K562 (cell line): ENCODE measurements around the gene OSBPL10. TPM values are rescaled to one million over a fixed set of nuclear protein-coding genes. Genes with fewer than 3 reads are reported as not detected.

ENCODE experiments used
- ATAC-seq: fragments of 200-7000 bp; cut with Tn5 transposase; 3 replicates; pipeline ENCODE4 v1.9.1; 2020; ENCODE audit warnings: moderate library complexity
- BruUV-seq: library from RNA; stranded (reverse); fragments of 400-500 nt; replicated peaks from 2 replicates; lab custom pipeline; 2021; lab: Mats Ljungman, UMichigan
- CTCF ChIA-PET: fragments of 300-600 bp; formaldehyde crosslinking; extraction: SDS; loops from one replicate; lab custom pipeline; 2021; ENCODE audit warnings: low intra/inter-chr PET ratio; lab: Yijun Ruan, JAX
- POLR2A ChIA-PET: fragments of 300-600, 350-650 bp; sonication (Branson Sonifier 250); formaldehyde crosslinking; extraction: SDS; loops from one replicate; lab custom pipeline; 2021; ENCODE audit warnings: antibody characterized with exemption, inconsistent platforms; lab: Yijun Ruan, JAX
- DNase-seq, 4 experiments: peaks; one replicate each; pipeline versions ENCODE4 v3.0.0 to v3.0.0-alpha.2; 2011 to 2018; ENCODE audit warnings: low spot score in 3 of 4, mixed read lengths in 3 of 4; ENCODE audit errors: extremely low read depth in 1 of 4
- FAIRE-seq: peaks from 2 replicates; lab custom pipeline; 2011; peaks lifted over from hg19 to GRCh38; lab: Jason Lieb, UNC
- H2AFZ ChIP-seq: 2 replicates; pipeline ENCODE4 v1.6.0; 2011; ENCODE audit warnings: low read depth, low read length, control low read depth, inconsistent platforms
- H3K27ac ChIP-seq: fragments of 200-600 bp; 3 replicates; pipeline ENCODE4 v1.8.0; 2011; ENCODE audit warnings: low read depth, mild to moderate bottlenecking, control low read depth, inconsistent platforms, low read length, moderate library complexity, mixed read lengths; ENCODE audit errors: extremely low read depth
- H3K27me3 ChIP-seq, 2 experiments: fragments of 300-600 bp in 1 of 2; 2 replicates in 1 of 2; 3 replicates in 1 of 2; pipeline versions ENCODE4 v1.6.0 to v1.8.0; 2011; ENCODE audit warnings: inconsistent platforms in 2 of 2, low read length in 2 of 2, mild to moderate bottlenecking in 1 of 2, mixed read lengths in 1 of 2, moderate library complexity in 1 of 2; ENCODE audit not compliant: control insufficient read depth in 2 of 2, insufficient read depth in 2 of 2
- H3K36me3 ChIP-seq: fragments of 300-600 bp; 3 replicates; pipeline ENCODE4 v1.8.0; 2011; ENCODE audit warnings: mild to moderate bottlenecking, low read length, inconsistent platforms; ENCODE audit not compliant: control insufficient read depth, insufficient read depth
- H3K4me1 ChIP-seq, 2 experiments: fragments of 200-600 bp in 1 of 2; replicated peaks in 1 of 2; 2 replicates in 1 of 2; 3 replicates in 1 of 2; pipeline versions ENCODE4 v1.5.1 to v1.8.0; 2011; ENCODE audit warnings: inconsistent platforms in 2 of 2, low read length in 2 of 2, mild to moderate bottlenecking in 1 of 2, mixed read lengths in 1 of 2, moderate library complexity in 1 of 2; ENCODE audit not compliant: control insufficient read depth in 2 of 2, insufficient read depth in 2 of 2
- H3K4me2 ChIP-seq: 2 replicates; pipeline ENCODE4 v1.6.1; 2011; ENCODE audit warnings: low read length, control low read depth, inconsistent platforms, mixed read lengths; ENCODE audit not compliant: insufficient read depth
- H3K4me3 ChIP-seq: fragments of 200-600 bp; sonication (generic), shearing (Covaris generic); 2 replicates; pipeline ENCODE4 v1.5.1; 2016; ENCODE audit warnings: control low read depth, inconsistent platforms
- H3K79me2 ChIP-seq: fragments of 200-600 bp; 3 replicates; pipeline ENCODE4 v1.8.0; 2011; ENCODE audit warnings: low read length, inconsistent platforms; ENCODE audit not compliant: control insufficient read depth, insufficient read depth
- H3K9ac ChIP-seq, 2 experiments: 2 replicates each; pipeline versions ENCODE4 v1.6.0 to v1.6.1; 2011; ENCODE audit warnings: low read depth in 2 of 2, low read length in 2 of 2, control low read depth in 1 of 2, inconsistent platforms in 1 of 2, mild to moderate bottlenecking in 1 of 2, mixed read lengths in 1 of 2; ENCODE audit not compliant: insufficient read depth in 1 of 2
- H3K9me1 ChIP-seq: one replicate; pipeline ENCODE4 v1.6.0; 2011; ENCODE audit warnings: inconsistent platforms, mild to moderate bottlenecking, low read length, moderate library complexity; ENCODE audit not compliant: control insufficient read depth, insufficient read depth
- H3K9me3 ChIP-seq: replicated peaks from 2 replicates; pipeline ENCODE4 v1.5.1; 2011; ENCODE audit warnings: low read depth, low read length, inconsistent platforms; ENCODE audit not compliant: control insufficient read depth, insufficient read depth
- H4K20me1 ChIP-seq: replicated peaks from 2 replicates; pipeline ENCODE4 v1.6.1; 2011; ENCODE audit warnings: low read length, inconsistent platforms, mixed read lengths; ENCODE audit not compliant: control insufficient read depth, insufficient read depth
- BRD9 ChIP-seq: fragments of 450-650 bp; IDR thresholded peaks from 2 replicates; pipeline ENCODE4 v1.6.1; 2018; ENCODE audit warnings: low read depth; ENCODE audit not compliant: partially characterized antibody
- POLR2AphosphoS2 ChIP-seq: IDR thresholded peaks from 2 replicates; pipeline ENCODE4 v1.6.1; 2012; ENCODE audit warnings: low read length, improper control_type of control experiment
- TBL1XR1 ChIP-seq, 2 experiments: IDR thresholded peaks; 2 replicates each; pipeline ENCODE4 v1.6.1; 2012; ENCODE audit warnings: improper control_type of control experiment in 2 of 2, low read length in 2 of 2, mild to moderate bottlenecking in 1 of 2
- UBTF ChIP-seq, 2 experiments: IDR thresholded peaks; 2 replicates each; pipeline ENCODE4 v1.6.1; 2012; ENCODE audit warnings: improper control_type of control experiment in 2 of 2, low read depth in 2 of 2, low read length in 2 of 2, borderline replicate concordance in 1 of 2
- USF2 ChIP-seq: sonication (generic); formaldehyde crosslinking; IDR thresholded peaks from 2 replicates; pipeline ENCODE4 v1.5.0; 2020; ENCODE audit warnings: missing genetic modification reagents
- ZNF41 ChIP-seq: fragments of 250-450 bp; sonication (Bioruptor Pico); conservative IDR thresholded peaks from 2 replicates; pipeline ENCODE4 v1.4.0; 2020; ENCODE audit warnings: mild to moderate bottlenecking
- WGBS: fragments of 100-300 bp; shearing (Covaris generic); methylation state at CpG from one replicate; pipeline ENCODE4 v1.1.6; 2016; ENCODE audit warnings: low coverage, mixed read lengths; ENCODE audit not compliant: insufficient coverage; ENCODE audit errors: missing lambda C conversion rate; 5-methylcytosine and 5-hydroxymethylcytosine counted together
- in situ Hi-C: fragments of 300-500 bp; cut with MboI; formaldehyde crosslinking; loops from 4 replicates; pipeline ENCODE4 v1.15.0; 2018; ENCODE audit warnings: inconsistent platforms, mixed read lengths
- intact Hi-C: fragments of 100-400 bp; cut with micrococcal nuclease; formaldehyde crosslinking; loops from 2 replicates; pipeline ENCODE4 v1.14.2; 2022
- polyA plus RNA-seq, 8 experiments: library from polyadenylated mRNA; depleted of rRNA in 4 of 8; stranded (reverse) in 5 of 8; unstranded in 3 of 8; fragments of >200 nt; fragmentation: Nextera tagmentation in 2 of 8; fragmentation: Illumina TruSeq in 1 of 8; extraction: Ambion mirVana in 2 of 8; extraction: Trizol in 1 of 8; gene quantifications; 2 replicates each; pipeline versions ENCODE4 v1.2.1 to v1.2.3, GENCODE V29; 2011 to 2014; ENCODE audit warnings: inconsistent platforms in 1 of 8, missing spikeins in 1 of 8
- total RNA-seq, 7 experiments: library from RNA; depleted of rRNA in 6 of 7; stranded (reverse); fragments of >200 nt in 6 of 7; fragmentation: Illumina TruSeq in 2 of 7; extraction: Trizol in 2 of 7; gene quantifications; 2 replicates each; pipeline versions ENCODE4 v1.2.1 to v1.2.3, GENCODE V29; 2011 to 2021; ENCODE audit warnings: low replicate concordance in 1 of 7
- TF ChIP-seq, protein P1 (sequence below): fragments of 450-650 bp; IDR thresholded peaks from 2 replicates; pipeline ENCODE4 v1.6.1; 2016; ENCODE audit warnings: low read depth

Gene OSBPL10
- total and polyA plus RNA-seq, 9 of the 15 experiments (the other 6 are each of a cell fraction or from before 2014, with no cell fraction given), result 0.03 to 0.19 (median 0.14) TPM; not detected in 2

- no peak overlapping the region for H3K9ac ChIP-seq
- in situ Hi-C loops, result no loop called here
- CTCF ChIA-PET, result no interaction called here
- FAIRE-seq (no peak), DNase-seq (no peak), ATAC-seq (no peak)
- no peaks in the 10 kb centered on the region for H3K9me3 ChIP-seq
- intact Hi-C loops, result no loop called here
- H3K4me1 ChIP-seq, result no peaks in the 10 kb centered on the region
- no peak overlapping the region for H3K4me3 ChIP-seq
- no peaks in the 10 kb centered on the region for H3K79me2 ChIP-seq
- no peaks in the 10 kb centered on the region for H3K36me3 ChIP-seq
- BruUV-seq, result no TSS peak
- POLR2A ChIA-PET, result no interaction called here
- TF ChIP-seq, protein P1, sequence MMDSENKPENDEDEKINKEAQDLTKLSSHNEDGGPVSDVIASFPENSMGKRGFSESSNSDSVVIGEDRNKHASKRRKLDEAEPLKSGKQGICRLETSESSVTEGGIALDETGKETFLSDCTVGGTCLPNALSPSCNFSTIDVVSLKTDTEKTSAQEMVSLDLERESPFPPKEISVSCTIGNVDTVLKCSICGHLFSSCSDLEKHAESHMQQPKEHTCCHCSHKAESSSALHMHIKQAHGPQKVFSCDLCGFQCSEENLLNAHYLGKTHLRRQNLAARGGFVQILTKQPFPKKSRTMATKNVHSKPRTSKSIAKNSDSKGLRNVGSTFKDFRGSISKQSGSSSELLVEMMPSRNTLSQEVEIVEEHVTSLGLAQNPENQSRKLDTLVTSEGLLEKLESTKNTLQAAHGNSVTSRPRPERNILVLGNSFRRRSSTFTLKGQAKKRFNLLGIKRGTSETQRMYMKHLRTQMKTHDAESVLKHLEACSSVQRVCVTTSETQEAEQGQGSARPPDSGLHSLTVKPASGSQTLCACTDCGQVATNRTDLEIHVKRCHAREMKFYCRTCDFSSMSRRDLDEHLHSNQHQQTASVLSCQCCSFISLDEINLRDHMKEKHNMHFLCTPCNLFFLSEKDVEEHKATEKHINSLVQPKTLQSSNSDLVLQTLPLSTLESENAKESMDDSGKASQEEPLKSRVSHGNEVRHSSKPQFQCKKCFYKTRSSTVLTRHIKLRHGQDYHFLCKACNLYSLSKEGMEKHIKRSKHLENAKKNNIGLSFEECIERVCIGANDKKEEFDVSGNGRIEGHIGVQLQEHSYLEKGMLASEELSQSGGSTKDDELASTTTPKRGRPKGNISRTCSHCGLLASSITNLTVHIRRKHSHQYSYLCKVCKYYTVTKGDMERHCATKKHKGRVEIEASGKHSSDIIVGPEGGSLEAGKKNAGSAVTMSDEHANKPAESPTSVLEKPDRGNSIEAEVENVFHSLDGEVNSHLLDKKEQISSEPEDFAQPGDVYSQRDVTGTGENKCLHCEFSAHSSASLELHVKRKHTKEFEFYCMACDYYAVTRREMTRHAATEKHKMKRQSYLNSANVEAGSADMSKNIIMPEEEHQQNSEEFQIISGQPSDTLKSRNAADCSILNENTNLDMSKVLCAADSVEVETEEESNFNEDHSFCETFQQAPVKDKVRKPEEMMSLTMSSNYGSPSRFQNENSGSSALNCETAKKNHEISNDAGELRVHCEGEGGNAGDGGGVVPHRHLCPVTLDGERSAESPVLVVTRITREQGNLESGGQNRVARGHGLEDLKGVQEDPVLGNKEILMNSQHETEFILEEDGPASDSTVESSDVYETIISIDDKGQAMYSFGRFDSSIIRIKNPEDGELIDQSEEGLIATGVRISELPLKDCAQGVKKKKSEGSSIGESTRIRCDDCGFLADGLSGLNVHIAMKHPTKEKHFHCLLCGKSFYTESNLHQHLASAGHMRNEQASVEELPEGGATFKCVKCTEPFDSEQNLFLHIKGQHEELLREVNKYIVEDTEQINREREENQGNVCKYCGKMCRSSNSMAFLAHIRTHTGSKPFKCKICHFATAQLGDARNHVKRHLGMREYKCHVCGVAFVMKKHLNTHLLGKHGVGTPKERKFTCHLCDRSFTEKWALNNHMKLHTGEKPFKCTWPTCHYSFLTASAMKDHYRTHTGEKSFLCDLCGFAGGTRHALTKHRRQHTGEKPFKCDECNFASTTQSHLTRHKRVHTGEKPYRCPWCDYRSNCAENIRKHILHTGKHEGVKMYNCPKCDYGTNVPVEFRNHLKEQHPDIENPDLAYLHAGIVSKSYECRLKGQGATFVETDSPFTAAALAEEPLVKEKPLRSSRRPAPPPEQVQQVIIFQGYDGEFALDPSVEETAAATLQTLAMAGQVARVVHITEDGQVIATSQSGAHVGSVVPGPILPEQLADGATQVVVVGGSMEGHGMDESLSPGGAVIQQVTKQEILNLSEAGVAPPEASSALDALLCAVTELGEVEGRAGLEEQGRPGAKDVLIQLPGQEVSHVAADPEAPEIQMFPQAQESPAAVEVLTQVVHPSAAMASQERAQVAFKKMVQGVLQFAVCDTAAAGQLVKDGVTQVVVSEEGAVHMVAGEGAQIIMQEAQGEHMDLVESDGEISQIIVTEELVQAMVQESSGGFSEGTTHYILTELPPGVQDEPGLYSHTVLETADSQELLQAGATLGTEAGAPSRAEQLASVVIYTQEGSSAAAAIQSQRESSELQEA, result no peak
- TF ChIP-seq UBTF (IDR thresholded peaks at IDR 0.05; ENCODE audit: borderline replicate concordance in 1 of 2, low read depth in 2 of 2, low read length in 2 of 2) (no peak), ZNF41 (CRISPR knock-in tag) (no peak), TBL1XR1 (IDR thresholded peaks at IDR 0.05; ENCODE audit: low read length in 2 of 2) (no peak), USF2 (CRISPR knock-in tag) (no peak), POLR2AphosphoS2 (no peak), BRD9 (no peak)
- no peak overlapping the region for H3K4me2 ChIP-seq
- WGBS, result 0% methylated on average over 1 of the region's 1 CpG
- no peak overlapping the region for H2AFZ ChIP-seq
- H3K9me1 ChIP-seq, result no peaks in the 10 kb centered on the region
- no peak overlapping the region for H3K27ac ChIP-seq
- no peaks in the 10 kb centered on the region for H4K20me1 ChIP-seq
- H3K27me3 ChIP-seq, result peaks cover 22 to 31% of the 10 kb centered on the region in 2 experiments; a peak in 4 of 5 replicates
Measured at GRCh38 chr3:31828007-31828406, 153.1 kb downstream of the OSBPL10 start.
